CD14-positive monocyte (primary cell): ENCODE results near the gene RALY. TPM values are rescaled to one million over a fixed set of nuclear protein-coding genes. Genes with fewer than 3 reads are reported as not detected.

Experiments
- DNase-seq, 3 donors: peaks; one replicate each; pipeline ENCODE4 v3.0.0-alpha.2; 2011 to 2022
- H2AFZ ChIP-seq: 2 replicates; pipeline ENCODE4 v1.6.0; 2012; ENCODE audit warnings: mild to moderate bottlenecking, low read depth, low read length, inconsistent platforms; ENCODE audit not compliant: insufficient read depth, poor library complexity, severe bottlenecking
- H3K27ac ChIP-seq, 2 donors: 1 replicate in 1 of 2; 2 replicates in 1 of 2; pipeline ENCODE4 v1.5.1; 2012 to 2013; ENCODE audit warnings: low read length in 2 of 2, control low read depth in 1 of 2, inconsistent platforms in 1 of 2, low read depth in 1 of 2, mild to moderate bottlenecking in 1 of 2
- H3K27me3 ChIP-seq, 2 donors: one replicate each; pipeline versions ENCODE4 v1.6.0 to v1.6.1; 2011 to 2013; ENCODE audit warnings: low read length in 2 of 2; ENCODE audit not compliant: control insufficient read depth in 2 of 2, insufficient read depth in 2 of 2
- H3K36me3 ChIP-seq, 2 donors: replicated peaks in 1 of 2; 1 replicate in 1 of 2; 2 replicates in 1 of 2; pipeline versions ENCODE4 v1.5.1 to v1.6.1; 2012 to 2013; ENCODE audit warnings: low read length in 2 of 2, control low read depth in 1 of 2, inconsistent platforms in 1 of 2, mild to moderate bottlenecking in 1 of 2; ENCODE audit not compliant: insufficient read depth in 2 of 2, control insufficient read depth in 1 of 2
- H3K4me1 ChIP-seq, 2 donors: 1 replicate in 1 of 2; 2 replicates in 1 of 2; pipeline versions ENCODE4 v1.5.1 to v1.6.1; 2012 to 2013; ENCODE audit warnings: low read length in 2 of 2, control low read depth in 1 of 2, inconsistent platforms in 1 of 2, mild to moderate bottlenecking in 1 of 2, moderate library complexity in 1 of 2; ENCODE audit not compliant: insufficient read depth in 2 of 2, control insufficient read depth in 1 of 2
- H3K4me2 ChIP-seq: replicated peaks from 2 replicates; pipeline ENCODE3; 2012; ENCODE audit warnings: low read length, moderate library complexity, mild to moderate bottlenecking; ENCODE audit not compliant: poor library complexity, severe bottlenecking; ENCODE audit errors: extremely low read depth
- H3K4me3 ChIP-seq, 3 experiments: fragments of 200-600 bp in 1 of 3; sonication (generic) in 1 of 3; replicated peaks in 1 of 3; 1 replicate in 2 of 3; 2 replicates in 1 of 3; pipeline ENCODE4 v1.5.1; 2011 to 2013; ENCODE audit warnings: low read length in 3 of 3, mild to moderate bottlenecking in 3 of 3, control low read depth in 2 of 3, low read depth in 2 of 3, inconsistent platforms in 1 of 3, moderate library complexity in 1 of 3
- H3K79me2 ChIP-seq: 2 replicates; pipeline ENCODE4 v1.6.0; 2012; ENCODE audit warnings: mild to moderate bottlenecking, control low read depth, inconsistent platforms, low read length, moderate library complexity; ENCODE audit not compliant: insufficient read depth
- H3K9ac ChIP-seq: 2 replicates; pipeline ENCODE4 v1.6.0; 2017; ENCODE audit warnings: low read length, mild to moderate bottlenecking; ENCODE audit not compliant: insufficient read depth, poor library complexity, severe bottlenecking
- H3K9me3 ChIP-seq, 2 donors: replicated peaks in 1 of 2; 1 replicate in 1 of 2; 2 replicates in 1 of 2; pipeline versions ENCODE4 v1.5.1 to v1.6.1; 2012 to 2013; ENCODE audit warnings: low read length in 2 of 2, control low read depth in 1 of 2; ENCODE audit not compliant: control insufficient read depth in 1 of 2, insufficient read depth in 1 of 2
- H4K20me1 ChIP-seq: 2 replicates; pipeline ENCODE4 v1.6.0; 2012; ENCODE audit warnings: mild to moderate bottlenecking, low read length, control low read depth, moderate library complexity; ENCODE audit not compliant: insufficient read depth
- H3K27ac Mint-ChIP-seq, 7 donors: one replicate each; pipeline ENCODE4 v1.8.0; 2020; ENCODE audit warnings: mild to moderate bottlenecking in 7 of 7, mixed read lengths in 7 of 7, moderate library complexity in 6 of 7, inconsistent platforms in 2 of 7
- H3K27me3 Mint-ChIP-seq, 3 donors: one replicate each; pipeline ENCODE4 v1.8.0; 2021 to 2022; ENCODE audit warnings: low read depth in 3 of 3, mild to moderate bottlenecking in 3 of 3, mixed read lengths in 3 of 3, moderate library complexity in 3 of 3, inconsistent platforms in 1 of 3
- H3K36me3 Mint-ChIP-seq, 2 donors: one replicate each; pipeline ENCODE4 v1.8.0; 2020; ENCODE audit warnings: mixed read lengths in 2 of 2, inconsistent platforms in 1 of 2, mild to moderate bottlenecking in 1 of 2
- H3K4me1 Mint-ChIP-seq: one replicate; pipeline ENCODE4 v1.8.0; 2020; ENCODE audit warnings: mild to moderate bottlenecking, mixed read lengths
- H3K4me3 Mint-ChIP-seq, 2 donors: one replicate each; pipeline ENCODE4 v1.8.0; 2020; ENCODE audit warnings: mild to moderate bottlenecking in 2 of 2, mixed read lengths in 2 of 2, moderate library complexity in 1 of 2
- H3K9me3 Mint-ChIP-seq, 7 donors: one replicate each; pipeline ENCODE4 v1.8.0; 2020 to 2022; ENCODE audit warnings: mixed read lengths in 7 of 7, mild to moderate bottlenecking in 6 of 7, moderate library complexity in 6 of 7, inconsistent platforms in 2 of 7
- CTCF ChIP-seq: fragments of 200-600 bp; IDR thresholded peaks from one replicate; pipeline ENCODE4 v1.8.0; 2022; ENCODE audit warnings: antibody characterized with exemption, mild to moderate bottlenecking
- WGBS: methylation state at CpG from one replicate; pipeline ENCODE4 v1.1.5; 2013; ENCODE audit warnings: missing lambda C conversion rate; ENCODE audit not compliant: insufficient coverage; 5-methylcytosine and 5-hydroxymethylcytosine counted together
- intact Hi-C, 2 donors: fragments of 100-400 bp; cut with micrococcal nuclease; formaldehyde crosslinking; loops; one replicate each; pipeline versions ENCODE4 v1.15.0 to v1.15.1; 2023
- polyA plus RNA-seq, 3 donors: library from polyadenylated mRNA; depleted of rRNA in 1 of 3; unstranded in 2 of 3; stranded (reverse) in 1 of 3; fragments of 300-500 nt in 2 of 3; fragments of >200 nt in 1 of 3; fragmentation: Illumina TruSeq in 2 of 3; gene quantifications; 1 replicate in 2 of 3; 2 replicates in 1 of 3; pipeline ENCODE4 v1.2.3, GENCODE V29; 2012 to 2021

Gene RALY
- polyA plus RNA-seq, 3 donors: 88.4 to 154 (median 152) TPM

GRCh38 chr20:34041226-34041625, 47.5 kb downstream of the RALY start:
- no peaks in the 10 kb centered on the region for H3K9me3 ChIP-seq
- H3K27me3 Mint-ChIP-seq: no peaks in the 10 kb centered on the region
- intact Hi-C loops: no loop called here
- no peak for TF ChIP-seq CTCF
- peaks cover 26% of the 10 kb centered on the region for H3K4me1 Mint-ChIP-seq
- no peaks in the 10 kb centered on the region for H3K27me3 ChIP-seq
- peak overlapping the region in 3 of 7 donors; percentile 30 to 80 (median 78) for H3K27ac Mint-ChIP-seq
- no peak for DNase-seq
- H3K4me1 ChIP-seq: no peaks in the 10 kb centered on the region
- no peak overlapping the region for H3K4me2 ChIP-seq
- H3K9ac ChIP-seq: no peak overlapping the region
- H3K4me3 ChIP-seq: no peak overlapping the region
- peaks cover 3 to 71% of the 10 kb centered on the region in 2 donors for H3K36me3 ChIP-seq
- no peak overlapping the region for H3K27ac ChIP-seq
- H3K4me3 Mint-ChIP-seq: no peak overlapping the region
- WGBS: 100% methylated on average over 2 of the region's 4 CpGs
- no peak overlapping the region for H2AFZ ChIP-seq
- H3K36me3 Mint-ChIP-seq: peaks cover 15 to 38% of the 10 kb centered on the region in 2 donors
- H3K79me2 ChIP-seq: peaks cover 100% of the 10 kb centered on the region
- H4K20me1 ChIP-seq: peaks cover 100% of the 10 kb centered on the region
- no peaks in the 10 kb centered on the region for H3K9me3 Mint-ChIP-seq

DNA sequence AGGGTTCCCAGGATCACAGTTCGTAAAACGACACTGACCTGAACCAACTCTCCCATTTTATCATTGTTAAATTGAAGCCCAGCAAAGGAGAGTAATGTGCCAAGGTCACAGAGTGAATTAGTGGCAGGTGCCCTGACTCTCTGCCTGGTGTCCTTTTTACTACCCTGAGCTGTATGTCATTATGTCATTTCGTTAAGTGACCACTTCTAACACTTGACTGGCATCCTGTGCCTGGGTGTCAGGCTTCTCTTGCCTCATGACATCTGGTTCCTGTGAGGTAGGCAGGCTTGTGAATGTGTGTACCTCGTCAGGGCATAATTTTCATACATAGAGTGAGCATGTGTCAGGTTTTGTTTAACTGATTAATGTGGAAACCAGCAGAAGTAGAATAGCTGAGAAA, 48.6 kb downstream of the RALY start:
- Histone ChIP-seq H2AFZ (no peak overlapping the region), H3K36me3 (peaks cover 4 to 73% of the 10 kb centered on the region in 2 donors), H3K4me1 (no peaks in the 10 kb centered on the region), H3K9me3 (no peaks in the 10 kb centered on the region), H3K79me2 (peaks cover 100% of the 10 kb centered on the region), H3K4me2 (no peak overlapping the region), H3K27me3 (no peaks in the 10 kb centered on the region), H4K20me1 (peaks cover 100% of the 10 kb centered on the region), H3K4me3 (no peak overlapping the region), H3K27ac (peak overlapping the region in 1 of 2 donors; percentile 10), H3K9ac (no peak overlapping the region)
- Mint-ChIP-seq H3K9me3 (no peaks in the 10 kb centered on the region), H3K36me3 (peaks cover 15 to 32% of the 10 kb centered on the region in 2 donors), H3K27ac (peak overlapping the region in 3 of 7 donors; percentile 4 to 78 (median 5)), H3K4me3 (no peak overlapping the region), H3K27me3 (no peaks in the 10 kb centered on the region), H3K4me1 (peaks cover 18% of the 10 kb centered on the region)
- intact Hi-C loops: no loop called here
- DNase-seq: no peak
- TF ChIP-seq CTCF: no peak
- WGBS: no CpG with 5 or more reads among the region's 4 CpGs
